BLaER1 (cell line): ENCODE results near the gene NOL4L.

ENCODE experiments used
- H3K27ac ChIP-seq: shearing (Covaris generic); formaldehyde crosslinking; 2 replicates; pipeline ENCODE4 v1.8.1; 2022
- H3K27me3 ChIP-seq: shearing (Covaris generic); formaldehyde crosslinking; 2 replicates; pipeline ENCODE4 v1.8.1; 2022
- H3K36me3 ChIP-seq: shearing (Covaris generic); formaldehyde crosslinking; 2 replicates; pipeline ENCODE4 v1.8.1; 2022
- H3K4me1 ChIP-seq: shearing (Covaris generic); formaldehyde crosslinking; 2 replicates; pipeline ENCODE4 v1.8.1; 2022
- H3K4me2 ChIP-seq: shearing (Covaris generic); formaldehyde crosslinking; 2 replicates; pipeline ENCODE4 v1.8.1; 2022
- H3K4me3 ChIP-seq: shearing (Covaris generic); formaldehyde crosslinking; 2 replicates; pipeline ENCODE4 v1.8.1; 2022
- H3K9ac ChIP-seq: shearing (Covaris generic); formaldehyde crosslinking; 2 replicates; pipeline ENCODE4 v1.8.1; 2022
- H3K9me3 ChIP-seq: shearing (Covaris generic); formaldehyde crosslinking; 2 replicates; pipeline ENCODE4 v1.8.1; 2022
- H4K20me1 ChIP-seq: shearing (Covaris generic); formaldehyde crosslinking; 2 replicates; pipeline ENCODE4 v1.8.1; 2022
- Cebpa-rat ChIP-seq: shearing (Covaris generic); IDR thresholded peaks from 2 replicates; pipeline ENCODE4 v1.8.1; 2022

Gene NOL4L

GRCh38 chr20:32490942-32491763, 94.0 kb downstream of the NOL4L start:
- Histone ChIP-seq H3K27ac (no peak overlapping the region; the same call in 1 of the 2 replicates), H3K27me3 (no peaks in the 10 kb centered on the region), H4K20me1 (no peaks in the 10 kb centered on the region), H3K9me3 (peaks cover 7% of the 10 kb centered on the region; the same call in 1 of the 2 replicates), H3K36me3 (peaks cover 54% of the 10 kb centered on the region), H3K4me2 (peak overlapping the region; percentile 64), H3K9ac (no peak overlapping the region), H3K4me3 (no peak overlapping the region), H3K4me1 (peaks cover 63% of the 10 kb centered on the region)
- TF ChIP-seq Cebpa-rat = no peak

- no peaks in the 10 kb centered on the region for H4K20me1 ChIP-seq
- H3K9ac ChIP-seq = no peak overlapping the region
- H3K9me3 ChIP-seq = peaks cover 7% of the 10 kb centered on the region; the same call in 1 of the 2 replicates
- H3K4me3 ChIP-seq = no peak overlapping the region
- H3K36me3 ChIP-seq = peaks cover 31% of the 10 kb centered on the region
- peaks cover 45% of the 10 kb centered on the region for H3K4me1 ChIP-seq
- H3K4me2 ChIP-seq = no peak overlapping the region
- no peaks in the 10 kb centered on the region for H3K27me3 ChIP-seq
- 0 out of 2 replicates have a peak, but pooled peaks have one; percentile 14 for TF ChIP-seq Cebpa-rat
- H3K27ac ChIP-seq = no peak overlapping the region
These were observed 96.9 kb downstream of the NOL4L start for GRCh38 chr20:32488066-32488838.

- H3K4me3 ChIP-seq = no peak overlapping the region
- no peak for TF ChIP-seq Cebpa-rat
These were observed 97.8 kb downstream of the NOL4L start for GRCh38 chr20:32487381-32487780.

GRCh38 chr20:32485770-32486478, 99.2 kb downstream of the NOL4L start:
- Histone ChIP-seq H3K27me3 (no peaks in the 10 kb centered on the region), H3K9me3 (peaks cover 7% of the 10 kb centered on the region; the same call in 1 of the 2 replicates), H3K27ac (peak overlapping the region; percentile 98; the same call in 1 of the 2 replicates), H3K4me3 (no peak overlapping the region), H3K4me2 (peak overlapping the region; percentile 98), H3K4me1 (peaks cover 37% of the 10 kb centered on the region), H3K36me3 (peaks cover 18% of the 10 kb centered on the region; the same call in 1 of the 2 replicates), H4K20me1 (peaks cover 19% of the 10 kb centered on the region), H3K9ac (peak overlapping the region; percentile 94; the same call in 1 of the 2 replicates)
- TF ChIP-seq Cebpa-rat = no peak

More at GRCh38 chr20:32487381-32487780, 97.8 kb downstream of the NOL4L start:
- Histone ChIP-seq H3K27ac (no peak overlapping the region), H3K4me2 (no peak overlapping the region), H3K9me3 (peaks cover 7% of the 10 kb centered on the region; the same call in 1 of the 2 replicates), H3K9ac (no peak overlapping the region), H3K27me3 (no peaks in the 10 kb centered on the region), H3K4me1 (peaks cover 37% of the 10 kb centered on the region), H3K36me3 (peaks cover 22% of the 10 kb centered on the region), H4K20me1 (peaks cover 5% of the 10 kb centered on the region)

- TF ChIP-seq Cebpa-rat = no peak
- peak overlapping the region; percentile 98 for H3K27ac ChIP-seq
- peak overlapping the region; percentile 76 for H3K4me3 ChIP-seq
- H3K36me3 ChIP-seq = peaks cover 22% of the 10 kb centered on the region; the same call in 1 of the 2 replicates
- H3K4me2 ChIP-seq = peak overlapping the region; percentile 98
- H4K20me1 ChIP-seq = peaks cover 27% of the 10 kb centered on the region
- peaks cover 7% of the 10 kb centered on the region; the same call in 1 of the 2 replicates for H3K9me3 ChIP-seq
- H3K27me3 ChIP-seq = no peaks in the 10 kb centered on the region
- H3K4me1 ChIP-seq = peaks cover 39% of the 10 kb centered on the region
- peak overlapping the region; percentile 94 for H3K9ac ChIP-seq
These were observed 100.0 kb downstream of the NOL4L start for GRCh38 chr20:32484958-32485769.

- H3K9ac ChIP-seq = peak overlapping the region; percentile 94
- H4K20me1 ChIP-seq = peaks cover 35% of the 10 kb centered on the region
- H3K4me2 ChIP-seq = peak overlapping the region; percentile 98
- H3K27me3 ChIP-seq = no peaks in the 10 kb centered on the region
- peaks cover 4% of the 10 kb centered on the region; the same call in 1 of the 2 replicates for H3K9me3 ChIP-seq
- peaks cover 46% of the 10 kb centered on the region for H3K4me1 ChIP-seq
- peak overlapping the region; percentile 76 for H3K4me3 ChIP-seq
- H3K27ac ChIP-seq = peak overlapping the region; percentile 98
- TF ChIP-seq Cebpa-rat = no peak
- peaks cover 27% of the 10 kb centered on the region; the same call in 1 of the 2 replicates for H3K36me3 ChIP-seq
These were observed 100.7 kb downstream of the NOL4L start for GRCh38 chr20:32484225-32484957.

- Histone ChIP-seq H3K4me3 (peak overlapping the region; percentile 76), H3K27me3 (no peaks in the 10 kb centered on the region), H3K9ac (peak overlapping the region; percentile 94), H3K9me3 (no peaks in the 10 kb centered on the region), H3K27ac (peak overlapping the region; percentile 98), H3K36me3 (0 out of 2 replicates have a peak, but pooled peaks cover 26% of the 10 kb centered on the region), H3K4me1 (peaks cover 55% of the 10 kb centered on the region), H3K4me2 (peak overlapping the region; percentile 98), H4K20me1 (peaks cover 43% of the 10 kb centered on the region)
- TF ChIP-seq Cebpa-rat = no peak
These were observed 101.5 kb downstream of the NOL4L start for GRCh38 chr20:32483351-32484224.
